HepG2 (cell line): Measurements from ENCODE around the gene DNMT3A. TPM values are rescaled to one million over a fixed set of nuclear protein-coding genes. Genes with fewer than 3 reads are reported as not detected.

Experiments used
- ATAC-seq: fragments of 200-7000 bp; cut with Tn5 transposase; 3 replicates; pipeline ENCODE4 v1.9.1; 2020; ENCODE audit warnings: mild to moderate bottlenecking, moderate library complexity
- BruUV-seq: library from RNA; stranded (reverse); fragments of 400-500 nt; replicated peaks from 2 replicates; lab custom pipeline; 2021; lab: Mats Ljungman, UMichigan
- CTCF ChIA-PET: fragments of 300-600 bp; formaldehyde crosslinking; extraction: SDS; loops from one replicate; lab custom pipeline; 2021; ENCODE audit warnings: low total read pairs, inconsistent platforms, low intra/inter-chr PET ratio; lab: Yijun Ruan, JAX
- POLR2A ChIA-PET: fragments of 350-600 bp; sonication (Branson Sonifier 250); formaldehyde crosslinking; loops from one replicate; lab custom pipeline; 2020; ENCODE audit warnings: antibody characterized with exemption, inconsistent platforms; lab: Yijun Ruan, JAX
- DNase-seq: peaks from one replicate; pipeline ENCODE4 v3.0.0-alpha.2; 2015; ENCODE audit warnings: low spot score
- FAIRE-seq: peaks from 3 replicates; lab custom pipeline; 2011; peaks lifted over from hg19 to GRCh38; lab: Jason Lieb, UNC
- H2AFZ ChIP-seq: one replicate; pipeline ENCODE4 v1.6.1; 2011; ENCODE audit warnings: low read length, inconsistent platforms
- H3K27ac ChIP-seq: fragments of 300-600 bp; 3 replicates; pipeline ENCODE4 v1.8.0; 2011; ENCODE audit warnings: mixed run types, mild to moderate bottlenecking, mixed read lengths, low read length, inconsistent platforms; ENCODE audit not compliant: insufficient read depth; ENCODE audit errors: extremely low read length
- H3K27me3 ChIP-seq, 2 experiments: fragments of 200-600 bp in 1 of 2; 2 replicates in 1 of 2; 3 replicates in 1 of 2; pipeline versions ENCODE4 v1.6.0 to v1.8.0; 2011; ENCODE audit warnings: low read length in 2 of 2, mild to moderate bottlenecking in 2 of 2, moderate library complexity in 2 of 2, inconsistent platforms in 1 of 2; ENCODE audit not compliant: insufficient read depth in 2 of 2, control insufficient read depth in 1 of 2
- H3K36me3 ChIP-seq, 2 experiments: fragments of 200-600 bp in 1 of 2; replicated peaks in 1 of 2; 2 replicates in 1 of 2; 3 replicates in 1 of 2; pipeline versions ENCODE4 v1.5.1 to v1.8.0; 2011; ENCODE audit warnings: low read length in 2 of 2, inconsistent platforms in 1 of 2; ENCODE audit not compliant: insufficient read depth in 2 of 2, control insufficient read depth in 1 of 2
- H3K4me1 ChIP-seq: 2 replicates; pipeline ENCODE4 v1.5.1; 2012; ENCODE audit warnings: low read length, inconsistent platforms; ENCODE audit not compliant: insufficient read depth
- H3K4me2 ChIP-seq: 2 replicates; pipeline ENCODE4 v1.6.0; 2011; ENCODE audit warnings: low read depth, low read length, inconsistent platforms
- H3K4me3 ChIP-seq, 3 experiments: fragments of 200-600 bp in 1 of 3; sonication (generic), shearing (Covaris generic) in 1 of 3; replicated peaks in 1 of 3; 2 replicates each; pipeline ENCODE4 v1.5.1; 2011 to 2016; ENCODE audit warnings: low read length in 3 of 3, inconsistent platforms in 2 of 3, low read depth in 2 of 3, mild to moderate bottlenecking in 2 of 3, control low read depth in 1 of 3, mixed read lengths in 1 of 3; ENCODE audit not compliant: insufficient read depth in 1 of 3
- H3K79me2 ChIP-seq: one replicate; pipeline ENCODE4 v1.6.1; 2011; ENCODE audit warnings: low read length, inconsistent platforms; ENCODE audit not compliant: insufficient read depth
- H3K9ac ChIP-seq: 2 replicates; pipeline ENCODE4 v1.6.0; 2011; ENCODE audit warnings: mild to moderate bottlenecking, low read depth, low read length, inconsistent platforms; ENCODE audit not compliant: insufficient read depth
- H3K9me3 ChIP-seq: 2 replicates; pipeline ENCODE4 v1.5.1; 2012; ENCODE audit warnings: mild to moderate bottlenecking, low read length
- H4K20me1 ChIP-seq: 2 replicates; pipeline ENCODE4 v1.6.0; 2011; ENCODE audit warnings: inconsistent platforms, mild to moderate bottlenecking, low read length, moderate library complexity; ENCODE audit not compliant: insufficient read depth
- CAMTA2 ChIP-seq: sonication (generic); formaldehyde crosslinking; IDR thresholded peaks from 2 replicates; pipeline ENCODE4 v1.4.0; 2020; ENCODE audit warnings: mild to moderate bottlenecking, missing genetic modification reagents, borderline replicate concordance
- ERF ChIP-seq: IDR thresholded peaks from 2 replicates; pipeline ENCODE4 v1.6.1; 2018; ENCODE audit warnings: missing biosample characterization, missing genetic modification reagents
- FOXC1 ChIP-seq: sonication (generic); formaldehyde crosslinking; IDR thresholded peaks from 2 replicates; pipeline ENCODE4 v1.8.0; 2022; ENCODE audit warnings: mild to moderate bottlenecking, missing genetic modification reagents, borderline replicate concordance
- FOXJ3 ChIP-seq: sonication (generic); formaldehyde crosslinking; IDR thresholded peaks from 2 replicates; pipeline ENCODE4 v1.4.0; 2020; ENCODE audit warnings: missing genetic modification reagents, mild to moderate bottlenecking, borderline replicate concordance
- MAFK ChIP-seq, 2 experiments: IDR thresholded peaks in 1 of 2; conservative IDR thresholded peaks in 1 of 2; 2 replicates each; pipeline ENCODE4 v1.6.1; 2011; ENCODE audit warnings: improper control_type of control experiment in 2 of 2, low read length in 2 of 2
- NFIC ChIP-seq: IDR thresholded peaks from 2 replicates; pipeline ENCODE4 v1.6.1; 2012; ENCODE audit warnings: mild to moderate bottlenecking, low read length, inconsistent platforms
- NPAS2 ChIP-seq: sonication (generic); formaldehyde crosslinking; IDR thresholded peaks from 2 replicates; pipeline ENCODE4 v1.8.0; 2022; ENCODE audit warnings: mild to moderate bottlenecking, missing genetic modification reagents, borderline replicate concordance
- ZBTB7B ChIP-seq: sonication (generic); formaldehyde crosslinking; IDR thresholded peaks from 2 replicates; pipeline ENCODE4 v1.4.0; 2020; ENCODE audit warnings: missing genetic modification reagents
- ZNF629 ChIP-seq: sonication (generic); formaldehyde crosslinking; conservative IDR thresholded peaks from 2 replicates; pipeline ENCODE4 v1.5.0; 2020; ENCODE audit warnings: missing genetic modification reagents
- ZSCAN12 ChIP-seq: sonication (generic); formaldehyde crosslinking; IDR thresholded peaks from 2 replicates; pipeline ENCODE4 v1.9.0; 2021; ENCODE audit warnings: mild to moderate bottlenecking, missing genetic modification reagents
- WGBS: methylation state at CpG from one replicate; pipeline ENCODE4 v1.1.6; 2017; ENCODE audit warnings: low lambda C conversion rate; 5-methylcytosine and 5-hydroxymethylcytosine counted together
- in situ Hi-C: cut with HindIII; loops from 2 replicates; pipeline ENCODE4 v1.10.0; 2017; ENCODE audit warnings: low pct_unique_long_range_greater_than_20kb; ENCODE audit not compliant: extremely low pct_ligation_motif_present
- intact Hi-C: fragments of 100-400 bp; cut with micrococcal nuclease; formaldehyde crosslinking; loops from one replicate; pipeline ENCODE4 v1.10.0; 2022; ENCODE audit not compliant: unreplicated experiment
- polyA plus RNA-seq, 8 experiments: library from polyadenylated mRNA; depleted of rRNA in 3 of 8; stranded (reverse) in 7 of 8; unstranded in 1 of 8; fragments of >200 nt; fragmentation: Illumina TruSeq in 4 of 8; extraction: Trizol in 4 of 8; gene quantifications; 2 replicates each; pipeline versions ENCODE4 v1.2.1 to v1.2.3, GENCODE V29; 2011 to 2016; ENCODE audit warnings: low read depth in 4 of 8, missing spikeins in 1 of 8, mixed read lengths in 1 of 8; ENCODE audit not compliant: insufficient read depth in 1 of 8
- total RNA-seq, 5 experiments: library from RNA; depleted of rRNA; stranded (reverse); fragments of >200 nt; fragmentation: Illumina TruSeq; extraction: Trizol; gene quantifications; 2 replicates each; pipeline ENCODE4 v1.2.3, GENCODE V29; 2016; ENCODE audit warnings: low read depth in 1 of 5
- TF ChIP-seq, protein P1 (sequence below): sonication (generic); formaldehyde crosslinking; IDR thresholded peaks from 2 replicates; pipeline ENCODE4 v1.8.1; 2023; ENCODE audit warnings: mild to moderate bottlenecking, inconsistent platforms, moderate library complexity, missing genetic modification reagents, borderline replicate concordance
- TF ChIP-seq, protein P2 (sequence below), 2 experiments: fragments of 450-650 bp in 1 of 2; sonication (generic) in 1 of 2; formaldehyde crosslinking; IDR thresholded peaks; 2 replicates each; pipeline versions ENCODE4 v1.5.0 to v1.8.0; 2020 to 2022; ENCODE audit warnings: mild to moderate bottlenecking in 1 of 2, missing genetic modification reagents in 1 of 2
- TF ChIP-seq, protein P3 (sequence below): sonication (generic); formaldehyde crosslinking; IDR thresholded peaks from 2 replicates; pipeline ENCODE4 v1.4.0; 2020; ENCODE audit warnings: mild to moderate bottlenecking, missing genetic modification reagents

Gene DNMT3A
- total and polyA plus RNA-seq, 2 of the 13 experiments (the other 11 are each of a cell fraction or from before 2014, with no cell fraction given) = 14.7 to 29.1 TPM

DNA sequence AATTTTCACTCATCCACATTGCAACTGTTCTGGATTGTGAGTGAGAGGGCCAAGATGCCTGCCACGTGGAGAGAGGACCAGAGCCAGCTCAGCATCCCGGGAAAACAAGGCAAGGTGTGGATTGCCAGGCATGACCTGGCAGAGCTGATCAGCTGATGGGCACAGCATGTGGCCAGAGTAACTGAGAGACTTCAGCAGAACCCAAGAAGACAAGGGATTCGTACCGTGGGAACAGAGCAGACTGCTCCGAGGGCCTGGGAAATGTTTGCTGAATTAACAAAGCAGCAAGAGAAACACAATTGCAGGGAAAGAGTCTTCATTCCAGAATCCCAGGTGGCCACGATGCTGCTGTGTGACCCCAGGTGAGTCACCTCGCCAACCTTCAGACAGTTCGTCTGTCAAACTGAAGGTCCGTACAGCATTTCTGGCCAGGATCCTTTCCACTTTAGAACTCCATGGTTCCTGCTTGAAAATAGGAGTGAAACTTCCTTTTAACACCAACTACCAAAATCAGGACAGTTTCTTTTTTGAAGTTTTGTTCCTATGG lies 147.1 kb downstream of the DNMT3A start:
- intact Hi-C loops (loop anchor here (5.0 kb wide), 1 partner anchor 67 kb away; no protein-coding TSS in a partner anchor), in situ Hi-C loops (loop anchor here (5.0 kb wide), 1 partner anchor 217 kb away; no protein-coding TSS in a partner anchor)
- Histone ChIP-seq H3K9me3 (no peaks in the 10 kb centered on the region), H3K27ac (no peak overlapping the region), H3K4me2 (no peak overlapping the region), H3K36me3 (no peaks in the 10 kb centered on the region), H3K27me3 (peaks cover 2 to 9% of the 10 kb centered on the region in 2 experiments; a peak in 2 of 5 replicates), H4K20me1 (no peaks in the 10 kb centered on the region), H3K79me2 (no peaks in the 10 kb centered on the region), H2AFZ (no peak overlapping the region), H3K9ac (no peak overlapping the region), H3K4me1 (peaks cover 14% of the 10 kb centered on the region), H3K4me3 (no peak overlapping the region)
- WGBS = 17% methylated on average over 9 of the region's 9 CpGs
- ChIA-PET POLR2A (no interaction called here), CTCF (no interaction called here)
- ATAC-seq (no peak), DNase-seq (no peak), FAIRE-seq (no peak)
- no TSS peak for BruUV-seq
- no peak for TF ChIP-seq ERF
- TF ChIP-seq FOXJ3 = no peak
- no peak for TF ChIP-seq NPAS2
- TF ChIP-seq, protein P1, sequence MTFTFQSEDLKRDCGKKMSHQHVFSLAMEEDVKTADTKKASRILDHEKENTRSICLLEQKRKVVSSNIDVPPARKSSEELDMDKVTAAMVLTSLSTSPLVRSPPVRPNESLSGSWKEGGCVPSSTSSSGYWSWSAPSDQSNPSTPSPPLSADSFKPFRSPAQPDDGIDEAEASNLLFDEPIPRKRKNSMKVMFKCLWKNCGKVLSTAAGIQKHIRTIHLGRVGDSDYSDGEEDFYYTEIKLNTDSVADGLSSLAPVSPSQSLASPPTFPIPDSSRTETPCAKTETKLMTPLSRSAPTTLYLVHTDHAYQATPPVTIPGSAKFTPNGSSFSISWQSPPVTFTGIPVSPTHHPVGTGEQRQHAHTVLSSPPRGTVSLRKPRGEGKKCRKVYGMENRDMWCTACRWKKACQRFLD = no peak
- no peak for TF ChIP-seq MAFK (conservative IDR thresholded peaks at IDR 0.05 in 1 of 2, IDR thresholded peaks at IDR 0.05 in 1 of 2; ENCODE audit: low read length in 2 of 2)
- no peak for TF ChIP-seq ZNF629
- TF ChIP-seq, protein P2, sequence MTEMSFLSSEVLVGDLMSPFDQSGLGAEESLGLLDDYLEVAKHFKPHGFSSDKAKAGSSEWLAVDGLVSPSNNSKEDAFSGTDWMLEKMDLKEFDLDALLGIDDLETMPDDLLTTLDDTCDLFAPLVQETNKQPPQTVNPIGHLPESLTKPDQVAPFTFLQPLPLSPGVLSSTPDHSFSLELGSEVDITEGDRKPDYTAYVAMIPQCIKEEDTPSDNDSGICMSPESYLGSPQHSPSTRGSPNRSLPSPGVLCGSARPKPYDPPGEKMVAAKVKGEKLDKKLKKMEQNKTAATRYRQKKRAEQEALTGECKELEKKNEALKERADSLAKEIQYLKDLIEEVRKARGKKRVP (CRISPR knock-in tag; IDR thresholded peaks at IDR 0.05) = no peak
- no peak for TF ChIP-seq ZBTB7B (CRISPR knock-in tag)
- no peak for TF ChIP-seq NFIC
- no peak for TF ChIP-seq CAMTA2
- TF ChIP-seq FOXC1 (CRISPR knock-in tag) = no peak
- TF ChIP-seq, protein P3, sequence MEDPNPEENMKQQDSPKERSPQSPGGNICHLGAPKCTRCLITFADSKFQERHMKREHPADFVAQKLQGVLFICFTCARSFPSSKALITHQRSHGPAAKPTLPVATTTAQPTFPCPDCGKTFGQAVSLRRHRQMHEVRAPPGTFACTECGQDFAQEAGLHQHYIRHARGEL (CRISPR knock-in tag) = no peak
- no peak for TF ChIP-seq ZSCAN12 (CRISPR knock-in tag)
